SK-N-SH treated with all-trans-retinoic acid at 6 μM for 48 hours (cell line): ENCODE measurements around the gene SPOCK1.

Experiments
- ATAC-seq: fragments of 200-7000 bp; cut with Tn5 transposase; 3 replicates; pipeline ENCODE4 v1.9.1; 2020; ENCODE audit warnings: mild to moderate bottlenecking, moderate library complexity
- ARNTL ChIP-seq: fragments of 450-650 bp; formaldehyde crosslinking; IDR thresholded peaks from 2 replicates; pipeline ENCODE4 v1.5.0; 2020; ENCODE audit warnings: low read depth, mild to moderate bottlenecking, moderate library complexity, borderline replicate concordance
- BACH2 ChIP-seq: fragments of 250-450 bp; sonication (Bioruptor Pico); IDR thresholded peaks from 2 replicates; pipeline ENCODE4 v1.9.0; 2021; ENCODE audit warnings: mild to moderate bottlenecking, borderline replicate concordance
- CSDC2 ChIP-seq: fragments of 250-450 bp; sonication (Bioruptor Pico); IDR thresholded peaks from 2 replicates; pipeline ENCODE4 v1.5.0; 2020; ENCODE audit warnings: mild to moderate bottlenecking, moderate library complexity
- ESRRG ChIP-seq: fragments of 250-450 bp; sonication (Bioruptor Pico); IDR thresholded peaks from 2 replicates; pipeline ENCODE4 v1.6.1; 2021; ENCODE audit warnings: mild to moderate bottlenecking
- GLIS3 ChIP-seq: fragments of 250-450 bp; sonication (Bioruptor Pico); IDR thresholded peaks from 2 replicates; pipeline ENCODE4 v1.5.0; 2020; ENCODE audit warnings: mild to moderate bottlenecking, moderate library complexity
- OSR1 ChIP-seq: fragments of 250-450 bp; sonication (Bioruptor Pico); IDR thresholded peaks from 2 replicates; pipeline ENCODE4 v1.8.0; 2022; ENCODE audit warnings: moderate library complexity, mild to moderate bottlenecking, inconsistent platforms
- PATZ1 ChIP-seq: fragments of 250-450 bp; sonication (Bioruptor Pico); IDR thresholded peaks from 2 replicates; pipeline ENCODE4 v1.8.0; 2020; ENCODE audit warnings: mild to moderate bottlenecking, moderate library complexity, borderline replicate concordance
- PPARA ChIP-seq: fragments of 250-450 bp; sonication (Bioruptor Pico); IDR thresholded peaks from 2 replicates; pipeline ENCODE4 v1.5.0; 2020; ENCODE audit warnings: mild to moderate bottlenecking, borderline replicate concordance
- RARB ChIP-seq: fragments of 250-450 bp; sonication (Bioruptor Pico); IDR thresholded peaks from 2 replicates; pipeline ENCODE4 v1.8.0; 2021; ENCODE audit warnings: mild to moderate bottlenecking, moderate library complexity
- TCF4 ChIP-seq: fragments of 250-450 bp; sonication (Bioruptor Pico); IDR thresholded peaks from 2 replicates; pipeline ENCODE4 v1.8.0; 2021; ENCODE audit warnings: mild to moderate bottlenecking, moderate library complexity, borderline replicate concordance
- TOX ChIP-seq: fragments of 250-450 bp; sonication (Bioruptor Pico); IDR thresholded peaks from 2 replicates; pipeline ENCODE4 v1.8.0; 2021; ENCODE audit warnings: mild to moderate bottlenecking, moderate library complexity, borderline replicate concordance
- TSHZ2 ChIP-seq: fragments of 250-450 bp; sonication (Bioruptor Pico); IDR thresholded peaks from 2 replicates; pipeline ENCODE4 v1.5.0; 2020; ENCODE audit warnings: mild to moderate bottlenecking, moderate library complexity
- ZC3H10 ChIP-seq: fragments of 250-450 bp; sonication (Bioruptor Pico); IDR thresholded peaks from 2 replicates; pipeline ENCODE4 v1.5.1; 2021; ENCODE audit warnings: mild to moderate bottlenecking, moderate library complexity
- ZFP3 ChIP-seq: fragments of 250-450 bp; sonication (Bioruptor Pico); IDR thresholded peaks from 2 replicates; pipeline ENCODE4 v1.5.0; 2020; ENCODE audit warnings: mild to moderate bottlenecking, moderate library complexity
- ZFP30 ChIP-seq: fragments of 450-650 bp; formaldehyde crosslinking; IDR thresholded peaks from 2 replicates; pipeline ENCODE4 v1.5.0; 2022; ENCODE audit warnings: mild to moderate bottlenecking, moderate library complexity
- ZNF70 ChIP-seq: fragments of 450-650 bp; formaldehyde crosslinking; IDR thresholded peaks from 2 replicates; pipeline ENCODE4 v1.5.0; 2020; ENCODE audit warnings: mild to moderate bottlenecking, moderate library complexity
- ZNF8 ChIP-seq: fragments of 450-650 bp; formaldehyde crosslinking; IDR thresholded peaks from 2 replicates; pipeline ENCODE4 v1.5.0; 2020; ENCODE audit warnings: mild to moderate bottlenecking, moderate library complexity
- TF ChIP-seq, protein P1 (sequence below): fragments of 250-450 bp; sonication (Bioruptor Pico); IDR thresholded peaks from 2 replicates; pipeline ENCODE4 v1.8.0; 2021; ENCODE audit warnings: low read depth, mild to moderate bottlenecking, moderate library complexity, borderline replicate concordance
- TF ChIP-seq, protein P2 (sequence below): fragments of 250-450 bp; sonication (Bioruptor Pico); IDR thresholded peaks from 2 replicates; pipeline ENCODE4 v1.5.1; 2020; ENCODE audit warnings: low read depth, mild to moderate bottlenecking, moderate library complexity

Gene SPOCK1

DNA sequence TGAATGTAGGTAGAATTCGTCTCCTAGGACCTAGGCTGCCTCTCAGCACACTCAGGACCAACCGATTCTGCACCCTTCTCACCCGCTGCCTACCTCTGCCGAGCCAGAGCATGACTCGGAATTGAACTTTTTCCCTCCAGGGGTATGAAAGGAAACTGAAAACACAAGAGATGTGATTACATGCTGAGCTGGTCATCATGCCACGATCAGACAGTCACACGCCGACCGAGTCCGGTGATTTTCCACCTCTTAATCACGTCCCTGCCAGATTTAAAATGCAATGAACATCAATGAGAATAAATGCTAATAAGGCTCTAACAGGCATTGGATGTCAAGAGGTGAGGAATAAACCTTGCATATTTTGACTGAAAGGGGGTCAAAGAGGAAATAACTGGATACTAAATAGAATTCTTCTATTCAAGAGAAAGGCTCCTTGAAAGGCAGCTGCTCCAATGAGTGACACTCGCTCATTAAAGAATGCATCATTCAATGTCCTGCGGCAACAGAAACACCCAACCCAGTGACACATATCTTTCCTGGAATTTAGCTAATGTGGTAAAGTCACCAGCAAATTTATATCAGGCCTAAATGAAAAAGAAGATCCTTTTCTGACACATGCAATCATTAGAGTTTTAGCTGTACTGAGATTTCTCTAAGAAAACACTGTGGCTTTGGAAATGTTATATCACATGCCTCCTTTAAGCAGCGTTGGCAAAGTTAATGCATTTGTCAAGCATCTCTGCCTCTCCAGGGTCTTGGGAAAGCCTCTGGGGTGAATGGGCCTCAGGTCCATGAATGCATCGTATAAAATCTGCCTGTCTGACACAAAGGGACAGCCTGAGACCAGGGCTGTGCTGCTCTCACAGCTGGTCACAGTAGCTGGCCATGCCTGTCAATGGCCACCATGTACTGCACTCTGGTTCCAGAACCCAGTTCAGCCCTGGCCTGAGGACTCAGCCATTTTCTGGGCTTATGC is 128.7 kb downstream of the SPOCK1 start:
- no peak for ATAC-seq
- TF ChIP-seq ZNF8 (CRISPR knock-in tag) (no peak), PATZ1 (CRISPR knock-in tag) (no peak), ESRRG (no peak), OSR1 (no peak), CSDC2 (CRISPR knock-in tag) (no peak), RARB (CRISPR knock-in tag) (no peak), ZFP30 (CRISPR knock-in tag) (no peak), ZC3H10 (CRISPR knock-in tag) (no peak), ZNF70 (CRISPR knock-in tag) (no peak), ARNTL (CRISPR knock-in tag) (no peak), PPARA (CRISPR knock-in tag) (no peak), TCF4 (CRISPR knock-in tag) (no peak)
- TF ChIP-seq, protein P1, sequence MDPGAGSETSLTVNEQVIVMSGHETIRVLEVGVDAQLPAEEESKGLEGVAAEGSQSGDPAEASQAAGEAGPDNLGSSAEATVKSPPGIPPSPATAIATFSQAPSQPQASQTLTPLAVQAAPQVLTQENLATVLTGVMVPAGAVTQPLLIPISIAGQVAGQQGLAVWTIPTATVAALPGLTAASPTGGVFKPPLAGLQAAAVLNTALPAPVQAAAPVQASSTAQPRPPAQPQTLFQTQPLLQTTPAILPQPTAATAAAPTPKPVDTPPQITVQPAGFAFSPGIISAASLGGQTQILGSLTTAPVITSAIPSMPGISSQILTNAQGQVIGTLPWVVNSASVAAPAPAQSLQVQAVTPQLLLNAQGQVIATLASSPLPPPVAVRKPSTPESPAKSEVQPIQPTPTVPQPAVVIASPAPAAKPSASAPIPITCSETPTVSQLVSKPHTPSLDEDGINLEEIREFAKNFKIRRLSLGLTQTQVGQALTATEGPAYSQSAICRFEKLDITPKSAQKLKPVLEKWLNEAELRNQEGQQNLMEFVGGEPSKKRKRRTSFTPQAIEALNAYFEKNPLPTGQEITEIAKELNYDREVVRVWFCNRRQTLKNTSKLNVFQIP (CRISPR knock-in tag) = no peak

- TF ChIP-seq, protein P2, sequence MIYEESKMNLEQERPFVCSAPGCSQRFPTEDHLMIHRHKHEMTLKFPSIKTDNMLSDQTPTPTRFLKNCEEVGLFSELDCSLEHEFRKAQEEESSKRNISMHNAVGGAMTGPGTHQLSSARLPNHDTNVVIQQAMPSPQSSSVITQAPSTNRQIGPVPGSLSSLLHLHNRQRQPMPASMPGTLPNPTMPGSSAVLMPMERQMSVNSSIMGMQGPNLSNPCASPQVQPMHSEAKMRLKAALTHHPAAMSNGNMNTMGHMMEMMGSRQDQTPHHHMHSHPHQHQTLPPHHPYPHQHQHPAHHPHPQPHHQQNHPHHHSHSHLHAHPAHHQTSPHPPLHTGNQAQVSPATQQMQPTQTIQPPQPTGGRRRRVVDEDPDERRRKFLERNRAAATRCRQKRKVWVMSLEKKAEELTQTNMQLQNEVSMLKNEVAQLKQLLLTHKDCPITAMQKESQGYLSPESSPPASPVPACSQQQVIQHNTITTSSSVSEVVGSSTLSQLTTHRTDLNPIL = no peak
- TF ChIP-seq OSR1 (no peak), ESRRG (no peak), TCF4 (CRISPR knock-in tag) (no peak), TSHZ2 (CRISPR knock-in tag) (no peak), ZNF70 (CRISPR knock-in tag) (no peak), BACH2 (CRISPR knock-in tag) (no peak), PPARA (CRISPR knock-in tag) (no peak), GLIS3 (CRISPR knock-in tag) (no peak), ZC3H10 (CRISPR knock-in tag) (no peak), ZFP3 (no peak), ZFP30 (CRISPR knock-in tag) (no peak), TOX (CRISPR knock-in tag) (no peak), ARNTL (CRISPR knock-in tag) (no peak), PATZ1 (CRISPR knock-in tag) (no peak), CSDC2 (CRISPR knock-in tag) (no peak)
- TF ChIP-seq, protein P1 (CRISPR knock-in tag) = no peak
- ATAC-seq = no peak
These were observed 130.5 kb downstream of the SPOCK1 start for GRCh38 chr5:137368651-137369050.
